ENCODE results near the gene CNDP2. TPM values are rescaled to one million over a fixed set of nuclear protein-coding genes. Genes with fewer than 3 reads are reported as not detected.

CNDP2 gene
- total RNA-seq, 1 experiment from 2014 or later, result 75.3 TPM

DNA sequence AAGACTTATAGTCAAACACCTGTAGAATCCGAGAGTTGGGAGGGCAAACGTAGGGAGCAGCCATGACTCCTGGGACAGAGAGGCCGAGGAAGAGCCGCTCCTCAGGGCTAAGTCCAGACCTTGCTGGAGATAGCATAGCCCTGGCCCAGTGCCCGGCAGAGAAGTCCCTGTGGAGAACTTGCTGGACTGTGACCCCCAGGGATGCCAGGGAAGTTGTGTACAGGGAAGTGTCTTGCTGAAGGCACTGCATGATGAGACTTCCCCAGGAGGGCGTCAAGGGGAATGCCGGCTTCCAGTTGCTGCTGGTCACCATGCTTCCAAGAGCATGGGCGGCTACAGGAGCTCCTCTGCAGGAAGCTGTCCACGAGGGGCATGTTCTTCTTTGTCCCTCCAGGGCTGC lies 29.6 kb downstream of the CNDP2 start:
- ChIA-PET POLR2A (ENCODE audit: low non-redundant PET) (no interaction called here), CTCF (no interaction called here)
- no TSS peak for BruUV-seq (replicated peaks)
- intact Hi-C loops (cut with micrococcal nuclease; ENCODE audit: unreplicated experiment), result no loop called here
- TF ChIP-seq EZH2 (IDR thresholded peaks at IDR 0.05; ENCODE audit: borderline replicate concordance, low read depth, low read length, poor library complexity, severe bottlenecking), result no peak
- TF ChIP-seq CTCF (conservative IDR thresholded peaks at IDR 0.05; ENCODE audit: low read depth, low read length), result no peak
- H3K9me3 ChIP-seq (ENCODE audit: low read depth, low read length, poor library complexity, severe bottlenecking), result no peaks in the 10 kb centered on the region
- no peaks in the 10 kb centered on the region for H3K36me3 ChIP-seq (ENCODE audit: insufficient read depth, low read length, poor library complexity, severe bottlenecking)
- no peak for DNase-seq (ENCODE audit: low spot score)
- peaks cover 6% of the 10 kb centered on the region for H3K4me1 ChIP-seq (ENCODE audit: insufficient read depth, low read length, poor library complexity, severe bottlenecking)
- no peak overlapping the region for H3K4me3 ChIP-seq (ENCODE audit: low read depth, low read length, poor library complexity, severe bottlenecking)
- H3K27ac ChIP-seq (ENCODE audit: low read depth, low read length, poor library complexity, severe bottlenecking), result no peak overlapping the region
- peaks cover 15% of the 10 kb centered on the region for H3K27me3 ChIP-seq (replicated peaks; ENCODE audit: insufficient read depth, low read depth, low read length, poor library complexity)

DNA sequence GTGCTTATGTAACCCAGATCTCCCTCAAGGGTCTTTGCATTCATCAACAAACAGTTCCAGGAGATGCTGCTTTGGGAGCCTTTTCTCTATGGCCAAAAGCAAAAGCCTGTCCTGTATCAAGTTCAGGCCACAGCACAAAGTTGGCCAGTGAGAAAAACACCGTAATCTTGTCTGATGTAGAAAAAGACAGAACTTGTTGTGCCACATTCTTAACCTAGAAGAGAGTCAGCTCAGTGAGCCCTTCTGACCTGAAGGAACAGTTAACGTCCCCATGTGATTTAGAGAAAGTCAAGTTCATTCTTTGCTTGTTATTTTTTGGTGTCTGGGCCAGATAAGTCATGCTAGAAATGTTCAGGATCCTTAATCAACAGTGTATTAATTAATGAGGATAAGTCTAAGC lies 30.3 kb downstream of the CNDP2 start:
- H3K4me1 ChIP-seq (ENCODE audit: insufficient read depth, low read length, poor library complexity, severe bottlenecking), result peaks cover 6% of the 10 kb centered on the region
- CTCF ChIA-PET, result no interaction called here
- no TSS peak for BruUV-seq (replicated peaks)
- H3K27ac ChIP-seq (ENCODE audit: low read depth, low read length, poor library complexity, severe bottlenecking), result no peak overlapping the region
- DNase-seq (ENCODE audit: low spot score), result no peak
- no peaks in the 10 kb centered on the region for H3K9me3 ChIP-seq (ENCODE audit: low read depth, low read length, poor library complexity, severe bottlenecking)
- H3K36me3 ChIP-seq (ENCODE audit: insufficient read depth, low read length, poor library complexity, severe bottlenecking), result no peaks in the 10 kb centered on the region
- intact Hi-C loops (cut with micrococcal nuclease; ENCODE audit: unreplicated experiment), result no loop called here
- peaks cover 15% of the 10 kb centered on the region for H3K27me3 ChIP-seq (replicated peaks; ENCODE audit: insufficient read depth, low read depth, low read length, poor library complexity)
- no peak for TF ChIP-seq CTCF (conservative IDR thresholded peaks at IDR 0.05; ENCODE audit: low read depth, low read length)
- no peak for TF ChIP-seq EZH2 (IDR thresholded peaks at IDR 0.05; ENCODE audit: borderline replicate concordance, low read depth, low read length, poor library complexity, severe bottlenecking)
- H3K4me3 ChIP-seq (ENCODE audit: low read depth, low read length, poor library complexity, severe bottlenecking), result no peak overlapping the region
- POLR2A ChIA-PET (ENCODE audit: low non-redundant PET), result no interaction called here

- no TSS peak for BruUV-seq (replicated peaks)
- H3K4me1 ChIP-seq (ENCODE audit: insufficient read depth, low read length, poor library complexity, severe bottlenecking), result peaks cover 6% of the 10 kb centered on the region
- intact Hi-C loops (cut with micrococcal nuclease; ENCODE audit: unreplicated experiment), result no loop called here
- no peak overlapping the region for H3K27ac ChIP-seq (ENCODE audit: low read depth, low read length, poor library complexity, severe bottlenecking)
- POLR2A ChIA-PET (ENCODE audit: low non-redundant PET), result no interaction called here
- DNase-seq (ENCODE audit: low spot score), result no peak
- no peaks in the 10 kb centered on the region for H3K9me3 ChIP-seq (ENCODE audit: low read depth, low read length, poor library complexity, severe bottlenecking)
- H3K27me3 ChIP-seq (replicated peaks; ENCODE audit: insufficient read depth, low read depth, low read length, poor library complexity), result peaks cover 15% of the 10 kb centered on the region
- no peak for TF ChIP-seq EZH2 (IDR thresholded peaks at IDR 0.05; ENCODE audit: borderline replicate concordance, low read depth, low read length, poor library complexity, severe bottlenecking)
- TF ChIP-seq CTCF (conservative IDR thresholded peaks at IDR 0.05; ENCODE audit: low read depth, low read length), result no peak
- no peaks in the 10 kb centered on the region for H3K36me3 ChIP-seq (ENCODE audit: insufficient read depth, low read length, poor library complexity, severe bottlenecking)
- H3K4me3 ChIP-seq (ENCODE audit: low read depth, low read length, poor library complexity, severe bottlenecking), result no peak overlapping the region
- CTCF ChIA-PET, result no interaction called here
These were observed 32.3 kb downstream of the CNDP2 start for GRCh38 chr18:74528478-74528877.

All from A673 (cell line).